Neural crest cell (in vitro differentiated cells): ENCODE results near the gene LPCAT1. TPM values are rescaled to one million over a fixed set of nuclear protein-coding genes. Genes with fewer than 3 reads are reported as not detected.

Experiments used
- DNase-seq: peaks from one replicate; pipeline ENCODE4 v3.0.0; 2021; ENCODE audit warnings: low read depth, mixed read lengths, low spot score
- H3K27ac Mint-ChIP-seq: one replicate; pipeline ENCODE4 v1.8.0; 2021; ENCODE audit warnings: mild to moderate bottlenecking, mixed read lengths; ENCODE audit not compliant: unreplicated experiment
- H3K27me3 Mint-ChIP-seq: 2 replicates; pipeline ENCODE4 v1.8.0; 2021; ENCODE audit warnings: low read depth, mild to moderate bottlenecking, mixed read lengths
- H3K36me3 Mint-ChIP-seq: 2 replicates; pipeline ENCODE4 v1.8.0; 2021; ENCODE audit warnings: low read depth, mild to moderate bottlenecking, mixed read lengths
- H3K4me1 Mint-ChIP-seq: 2 replicates; pipeline ENCODE4 v1.8.0; 2021; ENCODE audit warnings: mixed read lengths
- H3K4me3 Mint-ChIP-seq: one replicate; pipeline ENCODE4 v1.8.0; 2021; ENCODE audit warnings: mild to moderate bottlenecking, mixed read lengths
- H3K9me3 Mint-ChIP-seq: 2 replicates; pipeline ENCODE4 v1.8.0; 2021; ENCODE audit warnings: mixed read lengths
- CTCF ChIP-seq: fragments of 200-600 bp; sonication (generic); conservative IDR thresholded peaks from 2 replicates; pipeline ENCODE4 v1.5.0; 2021; ENCODE audit warnings: antibody characterized with exemption, mild to moderate bottlenecking
- total RNA-seq: library from RNA; stranded (reverse); gene quantifications from 2 replicates; pipeline ENCODE4 v1.2.1, GENCODE V29; 2021

Gene LPCAT1
- total RNA-seq, 1 donor from 2014 or later, result 111 TPM

GRCh38 chr5:1511651-1512540 lies 11.9 kb downstream of the LPCAT1 start:
- no peak for DNase-seq
- Mint-ChIP-seq H3K4me1 (peaks cover 20% of the 10 kb centered on the region), H3K36me3 (no peaks in the 10 kb centered on the region), H3K27ac (no peak overlapping the region), H3K27me3 (no peaks in the 10 kb centered on the region), H3K4me3 (no peak overlapping the region), H3K9me3 (no peaks in the 10 kb centered on the region)
- TF ChIP-seq CTCF, result no peak

DNA sequence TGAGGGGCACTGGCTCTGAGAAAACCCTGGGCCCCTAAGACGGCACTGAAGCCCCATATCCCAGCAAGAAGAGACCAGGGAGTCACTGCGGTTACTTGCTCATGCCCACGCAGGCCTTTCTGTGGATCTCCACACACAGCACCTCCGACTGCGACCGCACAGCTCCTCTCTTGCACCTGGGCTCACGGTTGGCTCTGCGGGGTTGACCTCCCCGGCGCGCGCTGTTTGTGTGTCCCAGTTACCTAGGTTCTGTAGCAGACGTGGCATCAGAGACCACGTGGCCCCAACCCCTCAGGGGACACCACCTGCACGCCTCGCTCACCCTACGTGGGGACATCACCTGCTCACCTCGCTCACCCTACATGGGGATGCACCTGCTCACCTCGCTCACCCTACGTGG lies 12.7 kb downstream of the LPCAT1 start:
- Mint-ChIP-seq H3K9me3 (no peaks in the 10 kb centered on the region), H3K27ac (no peak overlapping the region), H3K36me3 (no peaks in the 10 kb centered on the region), H3K4me1 (peaks cover 12% of the 10 kb centered on the region), H3K27me3 (no peaks in the 10 kb centered on the region), H3K4me3 (no peak overlapping the region)
- no peak for DNase-seq
- no peak for TF ChIP-seq CTCF

- Mint-ChIP-seq H3K9me3 (no peaks in the 10 kb centered on the region), H3K4me1 (peaks cover 10% of the 10 kb centered on the region), H3K36me3 (no peaks in the 10 kb centered on the region), H3K27ac (no peak overlapping the region), H3K4me3 (no peak overlapping the region), H3K27me3 (no peaks in the 10 kb centered on the region)
- no peak for DNase-seq
- TF ChIP-seq CTCF, result no peak
Measured at GRCh38 chr5:1510631-1511030, 13.1 kb downstream of the LPCAT1 start.

DNA sequence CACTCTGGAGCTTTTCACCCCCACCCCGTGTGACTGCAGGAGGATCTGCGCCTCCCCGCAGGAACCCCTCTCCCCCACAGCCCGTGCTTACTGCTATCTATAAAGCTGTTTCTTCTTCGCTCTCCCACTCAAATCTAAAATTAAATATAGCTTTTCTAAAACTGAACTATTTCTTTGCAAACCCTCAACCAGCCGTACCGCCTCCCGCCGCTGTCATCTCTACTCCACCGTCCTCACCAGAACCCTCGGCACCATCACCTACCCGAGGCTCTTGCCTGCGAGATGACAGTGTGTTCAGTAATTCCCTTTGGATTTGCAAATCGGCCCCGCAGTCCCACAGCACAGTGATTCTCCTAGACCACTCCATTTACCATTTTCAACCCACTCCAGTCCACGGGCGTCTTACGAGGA lies 13.6 kb downstream of the LPCAT1 start:
- H3K4me1 Mint-ChIP-seq, result peaks cover 10% of the 10 kb centered on the region
- DNase-seq, result no peak
- H3K36me3 Mint-ChIP-seq, result no peaks in the 10 kb centered on the region

DNA sequence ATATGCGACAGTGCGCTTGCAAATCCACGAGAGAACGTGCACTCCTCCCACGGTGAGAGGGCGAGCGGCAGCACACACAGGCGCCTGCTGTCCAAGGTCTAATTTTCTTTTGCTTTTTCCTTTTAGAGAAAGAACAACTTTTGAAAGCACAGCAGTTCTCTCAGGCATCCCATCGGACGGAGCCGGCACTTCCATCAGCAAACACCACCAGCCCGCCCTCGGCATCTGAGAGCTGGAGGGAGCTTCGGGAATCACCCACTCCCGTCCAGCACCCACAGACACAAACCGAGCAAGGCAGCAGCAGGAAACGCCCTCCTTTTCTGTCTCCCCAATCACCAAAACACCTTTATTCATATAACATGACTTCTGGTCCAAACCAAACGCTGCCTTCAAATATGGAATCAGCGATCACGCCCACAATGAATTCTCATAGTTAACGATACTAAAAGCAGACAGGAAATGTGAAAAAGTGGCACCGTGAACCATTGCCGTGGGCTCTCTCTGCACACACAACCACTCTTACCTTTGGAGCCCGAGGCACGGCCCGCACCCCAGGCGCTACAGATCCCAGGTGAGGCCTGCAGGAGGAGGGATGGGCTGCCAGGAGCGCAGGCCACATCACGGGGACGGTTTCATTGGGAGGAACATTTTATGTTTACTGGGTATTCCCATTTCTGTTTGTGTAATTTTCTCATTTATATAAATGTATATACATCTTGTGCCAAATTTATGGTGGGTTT lies 14.2 kb downstream of the LPCAT1 start:
- no peaks in the 10 kb centered on the region for H3K36me3 Mint-ChIP-seq
- H3K4me1 Mint-ChIP-seq, result peaks cover 4% of the 10 kb centered on the region
- H3K4me3 Mint-ChIP-seq, result no peak overlapping the region
- H3K27ac Mint-ChIP-seq, result no peak overlapping the region
- H3K27me3 Mint-ChIP-seq, result no peaks in the 10 kb centered on the region
- no peak for TF ChIP-seq CTCF
- H3K9me3 Mint-ChIP-seq, result no peaks in the 10 kb centered on the region
- no peak for DNase-seq

More for the DNA sequence above, 13.6 kb downstream of the LPCAT1 start:
- Mint-ChIP-seq H3K27me3 (no peaks in the 10 kb centered on the region), H3K27ac (peak overlapping the region; percentile 81), H3K9me3 (no peaks in the 10 kb centered on the region), H3K4me3 (no peak overlapping the region)
- no peak for TF ChIP-seq CTCF
